ENCODE measurements around the gene NUDT3. TPM values are rescaled to one million over a fixed set of nuclear protein-coding genes. Genes with fewer than 3 reads are reported as not detected.
A peak's percentile ranks its signal among the peaks of the same experiment; 100 is the strongest.
"Not testable (repeated sequence)": the region's sequence is repeated elsewhere in the genome, so short reads cannot be mapped to it uniquely, and the experiment has no call there.

Gene NUDT3
- polyA plus RNA-seq, 3 donors, result 9.3 to 33.3 (median 10.9) TPM

DNA sequence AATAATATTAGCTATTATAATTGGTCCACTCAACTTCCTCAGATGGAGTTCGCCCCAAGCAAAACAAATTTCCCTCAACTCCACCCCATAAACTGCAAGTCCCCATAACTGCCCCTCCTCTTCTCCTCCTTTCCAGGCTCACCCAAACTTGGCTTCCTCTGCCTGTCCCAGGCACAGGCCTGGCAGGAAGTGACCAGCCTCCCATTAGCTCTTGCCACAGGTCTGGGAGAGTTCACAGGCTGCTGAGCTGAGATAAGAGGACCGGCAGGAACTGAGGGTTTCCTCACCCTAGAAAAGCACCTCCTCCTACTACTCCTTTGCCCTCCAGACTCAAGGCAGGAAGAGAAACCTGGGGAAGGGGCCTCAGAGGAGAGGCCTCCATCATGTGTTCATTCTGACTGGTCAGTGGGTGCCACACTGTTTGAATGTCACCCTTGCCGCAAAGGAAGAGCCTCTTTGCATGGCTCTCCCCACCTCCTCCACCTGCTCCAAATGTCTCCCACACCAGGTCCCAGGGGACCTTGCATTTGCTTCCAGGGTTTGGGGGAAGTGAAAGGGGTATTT is 119.1 kb downstream of the NUDT3 start:
- peak overlapping the region; percentile 50 to 80 for H3K4me3 Mint-ChIP-seq
- peak overlapping the region; percentile 56 for H3K4me2 ChIP-seq (replicated peaks; ENCODE audit: extremely low read depth, low read length, poor library complexity, severe bottlenecking)
- H3K27me3 Mint-ChIP-seq (ENCODE audit: low read depth in 3 of 3), result peaks cover 0 to 1% (median 0%) of the 10 kb centered on the region in 3 donors

DNA sequence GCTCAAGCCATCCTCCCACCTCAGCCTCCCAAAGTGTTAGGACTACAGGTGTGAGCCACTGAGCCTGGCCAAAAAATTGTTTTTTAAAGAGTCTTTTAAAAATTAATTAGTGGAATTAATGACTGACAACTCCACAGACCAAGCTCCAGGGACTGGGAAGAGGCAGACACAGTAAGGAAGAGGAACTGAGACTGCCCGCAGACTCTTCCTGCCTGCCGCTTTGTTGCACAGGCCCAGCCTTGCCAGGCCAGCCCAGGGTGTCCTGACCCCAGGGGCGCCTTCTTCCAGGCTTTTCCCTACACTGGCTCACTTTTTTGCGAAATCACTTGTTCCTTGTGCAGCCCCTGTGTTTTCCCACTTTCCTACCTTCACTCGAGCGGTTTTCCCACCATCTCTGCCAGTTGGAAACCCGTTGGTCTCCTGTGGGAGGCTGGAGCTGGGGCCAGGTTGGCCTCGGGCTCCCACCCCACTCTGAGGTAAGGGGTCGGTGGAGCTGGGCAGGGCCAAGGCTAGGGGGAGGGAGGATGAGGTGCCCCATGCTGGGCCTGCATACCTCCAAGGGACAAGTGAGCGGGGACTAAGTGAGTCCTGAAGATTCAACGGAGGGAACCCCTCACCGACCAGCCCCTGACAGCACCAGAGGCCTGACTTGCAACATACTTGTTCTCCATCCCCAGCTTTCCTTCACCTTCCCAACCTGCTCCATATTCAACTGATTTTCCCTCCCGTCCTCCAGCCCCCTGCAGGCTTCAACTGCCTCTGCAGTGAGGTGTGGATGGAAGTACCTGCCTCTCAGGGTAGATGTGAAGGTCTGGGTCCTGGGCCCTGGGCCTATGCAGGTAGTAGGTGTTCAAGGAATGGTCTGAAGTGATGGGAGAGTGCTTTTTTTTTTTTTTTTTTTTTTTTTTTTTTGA is 120.2 kb downstream of the NUDT3 start:
- Histone ChIP-seq H3K4me3 (replicated peaks in 1 of 3; ENCODE audit: low read depth in 2 of 3, low read length in 3 of 3) (peak overlapping the region in 1 of 3 experiments; percentile 60), H2AFZ (ENCODE audit: insufficient read depth, low read depth, low read length, poor library complexity, severe bottlenecking) (peak overlapping the region; percentile 85), H3K36me3 (replicated peaks in 1 of 2; ENCODE audit: control insufficient read depth in 1 of 2, insufficient read depth in 2 of 2, low read length in 2 of 2) (no peaks in the 10 kb centered on the region), H3K4me1 (ENCODE audit: control insufficient read depth in 1 of 2, insufficient read depth in 2 of 2, low read length in 2 of 2) (peaks cover 31 to 32% of the 10 kb centered on the region in 2 donors), H3K9me3 (replicated peaks in 1 of 2; ENCODE audit: control insufficient read depth in 1 of 2, insufficient read depth in 1 of 2, low read length in 2 of 2) (no peaks in the 10 kb centered on the region), H3K27me3 (ENCODE audit: control insufficient read depth in 2 of 2, insufficient read depth in 2 of 2, low read length in 2 of 2) (no peaks in the 10 kb centered on the region), H3K9ac (ENCODE audit: insufficient read depth, low read length, poor library complexity, severe bottlenecking) (peak overlapping the region; percentile 63), H3K27ac (ENCODE audit: low read depth in 1 of 2, low read length in 2 of 2) (peak overlapping the region; percentile 65 to 84), H3K4me2 (replicated peaks; ENCODE audit: extremely low read depth, low read length, poor library complexity, severe bottlenecking) (peak overlapping the region; percentile 68), H3K79me2 (ENCODE audit: insufficient read depth, low read length) (no peaks in the 10 kb centered on the region), H4K20me1 (ENCODE audit: insufficient read depth, low read length) (no peaks in the 10 kb centered on the region)
- DNase-seq, result peak; percentile 46 to 78 (median 63)
- Mint-ChIP-seq H3K4me3 (peak overlapping the region; percentile 56 to 86), H3K27me3 (ENCODE audit: low read depth in 3 of 3) (peaks cover 0 to 1% (median 0%) of the 10 kb centered on the region in 3 donors), H3K27ac (peak overlapping the region; percentile 81 to 96 (median 90)), H3K36me3 (peaks cover 7 to 10% of the 10 kb centered on the region in 2 donors), H3K4me1 (peaks cover 34% of the 10 kb centered on the region), H3K9me3 (peaks cover 0 to 3% (median 0%) of the 10 kb centered on the region in 7 donors)
- WGBS (ENCODE audit: insufficient coverage), result 44% methylated on average over 9 of the region's 13 CpGs
- intact Hi-C loops (cut with micrococcal nuclease), result no loop called here
- TF ChIP-seq, protein P1, sequence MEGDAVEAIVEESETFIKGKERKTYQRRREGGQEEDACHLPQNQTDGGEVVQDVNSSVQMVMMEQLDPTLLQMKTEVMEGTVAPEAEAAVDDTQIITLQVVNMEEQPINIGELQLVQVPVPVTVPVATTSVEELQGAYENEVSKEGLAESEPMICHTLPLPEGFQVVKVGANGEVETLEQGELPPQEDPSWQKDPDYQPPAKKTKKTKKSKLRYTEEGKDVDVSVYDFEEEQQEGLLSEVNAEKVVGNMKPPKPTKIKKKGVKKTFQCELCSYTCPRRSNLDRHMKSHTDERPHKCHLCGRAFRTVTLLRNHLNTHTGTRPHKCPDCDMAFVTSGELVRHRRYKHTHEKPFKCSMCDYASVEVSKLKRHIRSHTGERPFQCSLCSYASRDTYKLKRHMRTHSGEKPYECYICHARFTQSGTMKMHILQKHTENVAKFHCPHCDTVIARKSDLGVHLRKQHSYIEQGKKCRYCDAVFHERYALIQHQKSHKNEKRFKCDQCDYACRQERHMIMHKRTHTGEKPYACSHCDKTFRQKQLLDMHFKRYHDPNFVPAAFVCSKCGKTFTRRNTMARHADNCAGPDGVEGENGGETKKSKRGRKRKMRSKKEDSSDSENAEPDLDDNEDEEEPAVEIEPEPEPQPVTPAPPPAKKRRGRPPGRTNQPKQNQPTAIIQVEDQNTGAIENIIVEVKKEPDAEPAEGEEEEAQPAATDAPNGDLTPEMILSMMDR (IDR thresholded peaks at IDR 0.05), result peak; percentile 18

More for the DNA sequence above, 119.1 kb downstream of the NUDT3 start:
- peaks cover 31 to 32% of the 10 kb centered on the region in 2 donors for H3K4me1 ChIP-seq (ENCODE audit: control insufficient read depth in 1 of 2, insufficient read depth in 2 of 2, low read length in 2 of 2)
- H3K27ac ChIP-seq (ENCODE audit: low read depth in 1 of 2, low read length in 2 of 2), result peak overlapping the region; percentile 65 to 84
- 0% methylated on average over 1 of the region's 3 CpGs for WGBS (ENCODE audit: insufficient coverage)
- no peaks in the 10 kb centered on the region for H4K20me1 ChIP-seq (ENCODE audit: insufficient read depth, low read length)
- H3K9me3 ChIP-seq (replicated peaks in 1 of 2; ENCODE audit: control insufficient read depth in 1 of 2, insufficient read depth in 1 of 2, low read length in 2 of 2), result no peaks in the 10 kb centered on the region
- H3K4me3 ChIP-seq (replicated peaks in 1 of 3; ENCODE audit: low read depth in 2 of 3, low read length in 3 of 3), result peak overlapping the region in 1 of 3 experiments; percentile 60
- Mint-ChIP-seq H3K4me1 (peaks cover 37% of the 10 kb centered on the region), H3K9me3 (peaks cover 0 to 3% (median 0%) of the 10 kb centered on the region in 7 donors), H3K36me3 (peaks cover 15 to 16% of the 10 kb centered on the region in 2 donors), H3K27ac (peak overlapping the region; percentile 81 to 96 (median 90))
- H3K79me2 ChIP-seq (ENCODE audit: insufficient read depth, low read length), result no peaks in the 10 kb centered on the region
- TF ChIP-seq, protein P1 (IDR thresholded peaks at IDR 0.05), result no peak
- peak overlapping the region; percentile 62 for H2AFZ ChIP-seq (ENCODE audit: insufficient read depth, low read depth, low read length, poor library complexity, severe bottlenecking)
- peak; percentile 50 to 67 (median 66) for DNase-seq
- intact Hi-C loops (cut with micrococcal nuclease), result no loop called here
- peak overlapping the region; percentile 47 for H3K9ac ChIP-seq (ENCODE audit: insufficient read depth, low read length, poor library complexity, severe bottlenecking)
- peaks cover 0 to 10% of the 10 kb centered on the region in 2 donors for H3K36me3 ChIP-seq (replicated peaks in 1 of 2; ENCODE audit: control insufficient read depth in 1 of 2, insufficient read depth in 2 of 2, low read length in 2 of 2)
- H3K27me3 ChIP-seq (ENCODE audit: control insufficient read depth in 2 of 2, insufficient read depth in 2 of 2, low read length in 2 of 2), result no peaks in the 10 kb centered on the region

DNA sequence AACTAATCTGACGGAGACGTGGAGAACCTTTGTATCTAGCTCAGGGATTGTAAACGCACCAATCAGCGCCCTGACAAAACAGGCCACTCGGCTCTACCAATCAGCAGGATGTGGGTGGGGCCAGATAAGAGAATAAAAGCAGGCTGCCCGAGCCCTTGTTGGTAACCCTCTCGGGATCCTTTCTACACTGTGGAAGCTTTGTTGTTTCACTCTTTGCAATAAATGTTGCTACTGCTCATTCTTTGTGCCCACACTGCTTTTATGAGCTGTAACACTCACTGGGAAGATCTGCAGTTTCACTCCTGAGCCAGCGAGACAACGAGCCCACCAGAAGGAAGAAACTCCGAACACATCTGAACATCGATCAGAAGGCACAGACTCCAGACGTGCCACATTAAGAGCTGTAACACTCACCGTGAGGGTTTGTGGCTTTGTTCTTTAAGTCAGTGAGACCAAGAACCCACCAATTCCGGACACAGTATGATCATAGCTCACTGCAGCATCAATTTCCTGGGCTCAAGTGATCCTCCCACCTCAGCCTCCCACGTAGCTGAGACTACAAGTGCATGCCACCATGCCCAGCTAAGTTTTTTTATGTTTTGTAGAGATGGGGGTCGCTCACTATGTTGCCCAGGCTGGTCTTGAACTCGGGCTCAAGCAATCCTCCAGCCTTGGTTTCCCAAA is 122.7 kb downstream of the NUDT3 start:
- H3K4me3 ChIP-seq (replicated peaks in 1 of 3; ENCODE audit: low read depth in 2 of 3, low read length in 3 of 3); H3K36me3 Mint-ChIP-seq; H3K79me2 ChIP-seq (ENCODE audit: insufficient read depth, low read length); H3K9me3 Mint-ChIP-seq; H4K20me1 ChIP-seq (ENCODE audit: insufficient read depth, low read length); H3K27ac ChIP-seq (ENCODE audit: low read depth in 1 of 2, low read length in 2 of 2); H3K36me3 ChIP-seq (replicated peaks in 1 of 2; ENCODE audit: control insufficient read depth in 1 of 2, insufficient read depth in 2 of 2, low read length in 2 of 2); H3K9me3 ChIP-seq (replicated peaks in 1 of 2; ENCODE audit: control insufficient read depth in 1 of 2, insufficient read depth in 1 of 2, low read length in 2 of 2); H3K9ac ChIP-seq (ENCODE audit: insufficient read depth, low read length, poor library complexity, severe bottlenecking); DNase-seq; H3K4me2 ChIP-seq (replicated peaks; ENCODE audit: extremely low read depth, low read length, poor library complexity, severe bottlenecking); H3K4me3 Mint-ChIP-seq; intact Hi-C loops (cut with micrococcal nuclease); H2AFZ ChIP-seq (ENCODE audit: insufficient read depth, low read depth, low read length, poor library complexity, severe bottlenecking); H3K27me3 ChIP-seq (ENCODE audit: control insufficient read depth in 2 of 2, insufficient read depth in 2 of 2, low read length in 2 of 2); H3K27ac Mint-ChIP-seq; H3K27me3 Mint-ChIP-seq (ENCODE audit: low read depth in 3 of 3): not testable (repeated sequence)
- H3K4me1 ChIP-seq (ENCODE audit: control insufficient read depth in 1 of 2, insufficient read depth in 2 of 2, low read length in 2 of 2), result peaks cover 31 to 32% of the 10 kb centered on the region in 2 donors
- H3K4me1 Mint-ChIP-seq, result peaks cover 29% of the 10 kb centered on the region
- WGBS (ENCODE audit: insufficient coverage), result 85% methylated on average over 10 of the region's 17 CpGs
